ENCODE measurements around the gene GRB14.

DNA sequence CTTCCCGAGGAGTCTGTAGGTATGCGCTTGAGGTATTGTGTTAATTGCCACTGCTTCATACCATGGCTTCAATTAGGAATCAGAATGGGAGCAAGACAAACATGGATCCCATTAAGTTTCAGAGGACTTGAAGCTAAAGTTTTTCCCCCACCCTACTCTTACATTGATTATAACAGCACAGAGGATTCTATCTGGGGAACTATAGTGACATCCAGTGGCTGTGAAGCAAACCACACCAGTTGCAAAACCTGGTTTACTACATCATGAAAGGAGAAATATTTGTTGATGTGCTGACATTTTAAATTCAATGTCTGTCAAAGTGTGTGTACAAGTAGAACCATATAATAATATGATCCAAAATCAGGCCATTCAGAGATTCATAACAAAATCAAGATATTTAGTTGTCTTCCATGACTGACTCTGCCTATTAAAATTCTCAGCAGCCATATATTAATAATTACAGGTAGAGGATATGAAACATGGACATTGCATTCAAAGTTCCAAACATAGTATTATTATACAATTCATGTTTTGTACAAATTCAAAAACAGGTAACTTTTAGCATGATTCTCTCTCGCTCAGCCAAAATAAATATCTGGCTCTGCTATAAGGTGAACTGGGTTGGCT, 82.9 kb downstream of the GRB14 start:
- TF ChIP-seq HNRNPLL (IDR thresholded peaks at IDR 0.05; ENCODE audit: low read depth, low read length, poor library complexity, severe bottlenecking) (no peak), BRD4 (CRISPR knock-in tag; IDR thresholded peaks at IDR 0.05) (no peak)
